IPS-18a (cell line): ENCODE measurements around the gene CCT6B.
"Not testable (repeated sequence)": the region's sequence is repeated elsewhere in the genome, so short reads cannot be mapped to it uniquely, and the experiment has no call there.

Source experiments
- H3K27ac ChIP-seq: one replicate; pipeline ENCODE4 v1.5.1; 2013; ENCODE audit warnings: low read length
- H3K27me3 ChIP-seq: one replicate; pipeline ENCODE4 v1.6.1; 2013; ENCODE audit warnings: mild to moderate bottlenecking, low read length; ENCODE audit not compliant: control insufficient read depth, insufficient read depth
- H3K36me3 ChIP-seq: one replicate; pipeline ENCODE4 v1.6.1; 2013; ENCODE audit warnings: low read depth, low read length; ENCODE audit not compliant: control insufficient read depth
- H3K4me1 ChIP-seq: one replicate; pipeline ENCODE4 v1.6.1; 2013; ENCODE audit warnings: low read depth, low read length; ENCODE audit not compliant: control insufficient read depth
- H3K4me3 ChIP-seq: one replicate; pipeline ENCODE4 v1.5.1; 2013; ENCODE audit warnings: low read length
- H3K9ac ChIP-seq: one replicate; pipeline ENCODE4 v1.6.1; 2013; ENCODE audit warnings: mild to moderate bottlenecking, low read length, moderate library complexity
- H3K9me3 ChIP-seq: one replicate; pipeline ENCODE4 v1.6.1; 2013; ENCODE audit warnings: low read depth, low read length; ENCODE audit not compliant: control insufficient read depth

CCT6B gene

DNA sequence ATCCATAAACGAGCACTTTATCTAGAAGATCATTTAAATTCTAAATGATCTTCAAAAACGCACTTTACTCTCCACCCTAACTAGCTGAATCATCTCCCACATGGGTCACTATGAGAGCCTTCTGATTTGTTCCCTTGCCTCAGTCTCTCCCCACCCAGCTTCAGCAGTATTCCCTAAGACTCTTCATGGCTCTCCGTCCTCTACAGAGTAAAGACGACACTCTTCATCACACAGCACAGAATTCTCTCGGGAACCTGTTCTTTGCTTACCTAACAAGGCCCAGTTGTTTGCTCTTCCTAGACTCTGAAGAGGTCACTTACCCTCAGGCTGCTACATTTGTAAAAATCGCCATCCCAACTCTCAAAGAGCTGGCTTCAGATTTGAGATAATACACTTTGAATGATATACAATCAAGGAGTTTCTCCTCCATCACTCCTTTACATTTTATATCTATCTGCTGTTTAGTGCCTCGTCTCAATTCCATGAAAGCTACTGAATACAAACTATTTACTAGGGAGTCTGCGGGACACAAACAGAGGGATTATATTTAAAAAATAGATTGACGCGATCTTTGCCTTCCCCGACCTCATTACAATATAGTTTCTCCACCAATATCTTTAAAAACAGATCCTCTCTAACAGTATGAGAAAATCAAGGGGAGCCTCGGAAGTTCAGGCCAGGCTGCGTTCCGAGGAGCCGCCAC is 18.5 kb upstream of the CCT6B start:
- Histone ChIP-seq H3K27ac (peak overlapping the region; percentile 28), H3K36me3 (peaks cover 17% of the 10 kb centered on the region), H3K9ac (peak overlapping the region; percentile 98), H3K9me3 (no peaks in the 10 kb centered on the region), H3K4me1 (peaks cover 14% of the 10 kb centered on the region), H3K4me3 (peak overlapping the region; percentile 96), H3K27me3 (no peaks in the 10 kb centered on the region)

DNA sequence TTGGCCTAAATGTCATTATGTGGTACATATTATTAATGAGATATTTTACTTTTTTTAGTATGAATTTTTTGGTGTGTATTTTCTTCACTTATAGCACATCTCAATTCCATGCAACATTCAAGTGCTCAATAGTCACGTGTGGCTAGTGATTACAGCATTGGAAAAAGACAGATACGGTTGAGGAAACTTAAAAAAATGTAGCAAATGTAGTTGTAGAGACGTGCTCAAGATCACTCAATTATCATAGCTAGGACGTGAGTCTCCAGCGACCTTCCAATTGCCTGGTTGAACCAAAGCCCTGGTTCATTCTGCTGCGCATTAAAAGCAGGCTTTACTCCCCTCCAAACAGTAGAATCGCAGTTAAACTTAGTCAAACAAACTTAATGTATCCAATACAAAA is 17.9 kb upstream of the CCT6B start:
- Histone ChIP-seq H3K4me3 (peak overlapping the region; percentile 96), H3K27me3 (no peaks in the 10 kb centered on the region), H3K36me3 (peaks cover 13% of the 10 kb centered on the region), H3K9me3 (no peaks in the 10 kb centered on the region), H3K4me1 (peaks cover 14% of the 10 kb centered on the region), H3K27ac (no peak overlapping the region), H3K9ac (no peak overlapping the region)

DNA sequence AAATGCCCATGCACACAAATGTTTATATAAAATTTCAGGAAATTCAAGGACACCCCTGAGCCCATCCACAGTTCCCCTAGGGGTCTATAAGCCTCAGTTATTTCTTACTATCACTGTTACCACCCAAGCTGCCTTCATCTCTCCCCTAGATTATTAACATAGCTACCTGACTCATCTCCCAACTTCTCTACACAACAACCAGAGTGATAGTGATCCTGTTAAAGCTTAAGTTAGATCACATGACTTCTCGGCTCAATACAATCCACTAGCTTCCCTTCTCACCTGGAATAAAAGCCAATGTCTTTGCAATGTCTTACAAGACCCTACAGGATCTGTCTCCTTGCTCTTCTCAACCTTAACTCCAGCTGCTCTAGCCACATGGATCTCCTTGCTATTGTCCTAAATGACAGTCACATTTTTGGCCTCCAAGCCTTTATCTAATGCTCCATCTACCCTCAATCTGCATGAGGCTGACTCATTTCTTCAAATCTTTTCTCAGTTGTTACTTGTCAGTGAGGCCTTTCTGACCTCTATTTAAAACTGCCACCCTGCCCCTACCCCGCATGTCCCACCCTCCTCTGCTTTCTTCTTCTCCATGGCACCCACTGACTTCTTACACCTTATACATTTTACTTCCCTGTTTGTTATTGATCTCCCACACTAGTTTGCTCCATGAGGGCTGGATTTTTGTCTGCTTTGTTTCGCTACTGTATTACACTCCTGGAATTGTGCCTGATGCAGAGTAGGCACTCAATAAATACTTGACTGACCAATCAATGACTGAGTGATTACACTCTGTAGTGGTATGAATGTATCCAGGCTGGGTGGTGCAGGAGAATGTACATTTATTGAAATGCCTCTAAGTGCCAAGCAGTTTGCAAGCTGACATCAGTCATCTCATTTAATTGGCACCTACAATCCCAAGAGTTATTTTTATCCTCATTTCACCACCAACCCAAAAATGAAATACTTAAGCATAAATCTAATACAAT is 13.8 kb upstream of the CCT6B start:
- H3K9ac ChIP-seq, result no peak overlapping the region
- peaks cover 4% of the 10 kb centered on the region for H3K4me1 ChIP-seq
- H3K4me3 ChIP-seq, result no peak overlapping the region
- H3K27ac ChIP-seq, result no peak overlapping the region
- no peaks in the 10 kb centered on the region for H3K36me3 ChIP-seq
- no peaks in the 10 kb centered on the region for H3K9me3 ChIP-seq
- no peaks in the 10 kb centered on the region for H3K27me3 ChIP-seq

DNA sequence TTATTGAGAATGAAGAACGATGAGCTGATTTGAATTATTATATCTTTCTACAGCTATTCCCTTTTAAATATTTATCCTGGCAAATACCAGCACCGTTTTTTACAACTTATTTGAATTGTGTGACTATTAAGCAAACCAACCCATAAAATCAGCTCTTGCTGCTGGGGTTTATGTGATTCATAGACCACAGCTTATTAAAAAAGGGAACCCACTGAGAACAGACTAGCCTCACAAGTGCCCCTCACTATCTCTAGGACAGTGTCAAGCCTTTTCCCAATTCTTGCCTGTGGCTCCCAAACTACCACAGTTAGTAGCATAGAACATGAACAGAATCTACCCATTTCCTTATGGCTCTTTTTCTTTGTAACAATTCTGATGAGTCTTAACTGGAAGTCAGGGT is 12.9 kb upstream of the CCT6B start:
- no peaks in the 10 kb centered on the region for H3K27me3 ChIP-seq
- no peak overlapping the region for H3K27ac ChIP-seq
- H3K4me3 ChIP-seq, result no peak overlapping the region
- H3K9me3 ChIP-seq, result no peaks in the 10 kb centered on the region
- H3K36me3 ChIP-seq, result no peaks in the 10 kb centered on the region
- no peak overlapping the region for H3K9ac ChIP-seq
- peaks cover under 1% of the 10 kb centered on the region for H3K4me1 ChIP-seq

DNA sequence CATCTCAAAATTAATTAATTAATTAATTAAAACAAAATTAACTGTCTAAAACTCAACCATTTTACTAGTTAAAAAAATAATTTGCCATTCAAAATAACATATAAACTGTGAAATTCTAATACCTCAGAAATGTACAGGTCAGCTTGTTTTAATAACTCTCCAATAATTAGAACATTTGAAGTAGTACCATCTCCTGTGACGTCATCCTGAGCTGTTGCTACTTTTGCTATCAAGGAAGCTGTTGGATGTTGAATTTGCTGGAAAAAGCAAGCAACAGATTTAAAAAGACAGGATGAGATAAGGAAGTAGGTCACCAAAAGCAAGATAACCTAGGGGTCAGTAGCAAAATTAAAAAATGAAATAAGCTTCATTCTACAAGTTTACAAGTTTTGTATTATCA is 2.8 kb downstream of the CCT6B start:
- H3K9me3 ChIP-seq, result no peaks in the 10 kb centered on the region
- H3K27me3 ChIP-seq, result peaks cover 17% of the 10 kb centered on the region
- peaks cover 8% of the 10 kb centered on the region for H3K4me1 ChIP-seq
- no peak overlapping the region for H3K4me3 ChIP-seq
- H3K36me3 ChIP-seq, result peaks cover 4% of the 10 kb centered on the region
- H3K9ac ChIP-seq, result no peak overlapping the region
- H3K27ac ChIP-seq, result no peak overlapping the region

DNA sequence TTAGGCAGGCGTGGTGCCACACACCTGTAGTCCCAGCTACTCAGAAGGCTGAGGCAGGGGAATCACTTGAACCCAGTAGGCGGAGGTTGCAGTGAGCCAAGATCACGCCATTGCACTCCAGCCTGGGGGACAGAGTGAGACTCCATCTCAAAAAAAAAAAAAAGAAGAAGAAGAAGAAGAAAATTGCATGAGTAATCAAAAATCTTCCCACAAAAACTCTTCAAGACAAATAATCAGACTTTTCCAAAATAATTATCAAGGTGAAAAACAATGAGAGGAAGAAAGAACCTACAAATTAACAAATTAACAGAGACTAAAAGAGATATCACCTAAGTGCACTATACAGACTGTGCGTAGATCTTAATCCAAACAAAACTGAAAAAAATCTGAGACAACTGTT is 10.5 kb downstream of the CCT6B start:
- H3K9me3 ChIP-seq, H3K4me3 ChIP-seq, H3K9ac ChIP-seq, H3K27ac ChIP-seq, H3K4me1 ChIP-seq, H3K27me3 ChIP-seq, H3K36me3 ChIP-seq: not testable (repeated sequence)

DNA sequence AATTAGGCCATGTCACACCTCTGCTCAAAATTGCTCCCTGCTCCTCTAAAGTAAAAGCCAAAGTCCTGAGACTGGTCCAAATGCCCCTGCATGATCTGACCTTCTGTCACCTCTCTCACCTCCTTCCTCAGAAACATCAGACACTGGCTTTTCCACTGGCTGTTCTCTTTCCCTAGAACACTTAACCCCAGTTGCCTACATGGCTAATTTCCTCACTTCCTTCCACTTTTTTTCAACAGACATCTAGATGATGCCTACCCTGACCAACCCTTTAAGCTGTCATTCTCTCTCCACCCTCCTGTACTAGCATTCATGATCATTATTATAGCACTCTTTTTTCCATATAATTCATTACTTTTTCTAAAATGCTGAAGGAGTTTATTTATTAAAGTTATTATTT is 31.0 kb downstream of the CCT6B start:
- Histone ChIP-seq H3K36me3 (no peaks in the 10 kb centered on the region), H3K9me3 (no peaks in the 10 kb centered on the region), H3K27ac (no peak overlapping the region), H3K4me1 (no peaks in the 10 kb centered on the region), H3K27me3 (no peaks in the 10 kb centered on the region), H3K4me3 (no peak overlapping the region), H3K9ac (no peak overlapping the region)

DNA sequence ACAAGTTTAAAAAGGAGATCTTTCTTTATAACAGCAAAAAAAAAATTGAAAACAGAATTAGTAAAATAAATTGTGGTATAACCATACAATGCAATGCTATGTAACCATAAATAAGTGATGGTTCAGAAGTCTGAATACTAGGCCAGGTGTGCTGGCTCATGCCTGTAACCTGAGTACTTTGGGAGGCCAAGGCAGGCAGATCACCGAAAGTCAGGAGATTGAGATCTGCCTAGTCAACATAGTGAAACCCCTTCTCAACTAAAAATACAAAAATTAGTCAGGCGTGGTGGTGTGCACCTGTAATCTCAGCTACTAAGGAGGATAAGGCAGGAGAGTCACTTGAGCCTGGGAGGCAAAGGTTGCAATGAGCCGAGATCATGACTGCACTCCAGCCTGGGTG is 34.6 kb downstream of the CCT6B start:
- no peaks in the 10 kb centered on the region for H3K4me1 ChIP-seq
- H3K9me3 ChIP-seq, result no peaks in the 10 kb centered on the region
- H3K9ac ChIP-seq, result no peak overlapping the region
- no peaks in the 10 kb centered on the region for H3K27me3 ChIP-seq
- no peak overlapping the region for H3K27ac ChIP-seq
- no peaks in the 10 kb centered on the region for H3K36me3 ChIP-seq
- no peak overlapping the region for H3K4me3 ChIP-seq

DNA sequence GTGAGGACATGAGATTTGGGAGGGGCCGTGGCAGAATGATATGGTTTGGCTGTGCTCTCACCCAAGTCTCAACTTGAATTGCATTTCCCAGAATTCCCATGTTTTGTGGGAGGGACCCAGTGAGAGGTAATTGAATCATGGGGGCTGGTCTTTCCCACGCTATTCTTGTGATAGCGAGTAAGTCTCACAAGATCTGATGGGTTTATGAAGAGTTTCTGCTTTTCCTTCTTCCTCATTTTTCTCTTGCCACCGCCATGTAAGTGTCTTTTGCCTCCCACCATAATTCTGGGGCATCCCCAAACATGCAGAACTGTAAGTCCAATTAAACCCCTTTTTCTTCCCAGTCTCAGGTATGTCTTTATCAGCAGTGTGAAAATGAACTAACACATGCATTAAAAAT is 40.6 kb downstream of the CCT6B start:
- H3K36me3 ChIP-seq, result no peaks in the 10 kb centered on the region
- H3K9me3 ChIP-seq, result no peaks in the 10 kb centered on the region
- no peaks in the 10 kb centered on the region for H3K4me1 ChIP-seq

DNA sequence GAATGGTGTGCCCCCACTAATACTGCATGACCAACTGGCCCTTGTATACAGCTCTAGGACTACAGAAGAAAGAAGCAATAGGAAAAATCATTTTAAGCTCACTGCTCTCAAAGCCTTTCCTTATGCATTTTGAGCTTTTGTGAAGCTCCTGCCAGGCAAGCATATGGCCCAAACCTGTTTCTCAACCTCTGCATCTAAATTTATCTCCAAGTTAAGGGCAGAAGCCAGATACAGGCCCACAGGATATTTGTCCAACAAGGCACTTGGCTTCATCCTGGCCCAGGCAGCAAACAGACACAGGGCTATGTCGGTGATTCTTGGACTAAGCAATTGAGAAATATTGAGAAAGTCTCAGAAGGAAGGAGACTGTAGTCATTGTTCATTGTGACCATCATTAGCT is 43.9 kb downstream of the CCT6B start:
- Histone ChIP-seq H3K27ac (no peak overlapping the region), H3K4me1 (no peaks in the 10 kb centered on the region), H3K36me3 (no peaks in the 10 kb centered on the region), H3K9ac (no peak overlapping the region), H3K4me3 (no peak overlapping the region), H3K27me3 (no peaks in the 10 kb centered on the region), H3K9me3 (no peaks in the 10 kb centered on the region)

More for the DNA sequence above, 40.6 kb downstream of the CCT6B start:
- no peak overlapping the region for H3K27ac ChIP-seq
- H3K4me3 ChIP-seq, result no peak overlapping the region
- H3K27me3 ChIP-seq, result no peaks in the 10 kb centered on the region
- no peak overlapping the region for H3K9ac ChIP-seq

DNA sequence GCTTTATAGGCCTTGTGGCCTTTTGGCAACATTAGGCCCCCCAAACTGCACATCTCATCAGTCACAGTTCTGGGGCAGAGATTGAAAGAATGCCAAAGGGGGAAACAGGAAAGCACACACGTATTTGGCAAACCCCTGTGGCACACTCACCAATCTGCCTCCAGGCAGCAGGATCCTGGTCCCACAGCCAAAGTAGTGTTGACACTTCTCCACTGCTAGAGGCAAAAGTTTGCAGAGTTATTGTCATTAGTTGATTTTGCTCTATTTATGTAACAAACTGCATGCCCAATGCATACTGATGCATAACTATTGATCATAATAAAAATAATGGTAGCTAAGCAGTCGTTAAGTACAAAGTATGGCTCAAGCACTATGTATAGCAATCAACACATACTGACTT is 45.1 kb downstream of the CCT6B start:
- H3K4me1 ChIP-seq, result no peaks in the 10 kb centered on the region
- H3K36me3 ChIP-seq, result no peaks in the 10 kb centered on the region
- H3K9me3 ChIP-seq, result no peaks in the 10 kb centered on the region
- H3K4me3 ChIP-seq, result no peak overlapping the region
- H3K9ac ChIP-seq, result no peak overlapping the region
- no peak overlapping the region for H3K27ac ChIP-seq
- no peaks in the 10 kb centered on the region for H3K27me3 ChIP-seq
